Mesendoderm (in vitro differentiated cells): ENCODE measurements around the gene CASZ1.

Experiments
- DNase-seq: peaks from one replicate; pipeline ENCODE4 v3.0.0; 2013
- H2AK5ac ChIP-seq: 2 replicates; pipeline ENCODE4 v1.6.1; 2013; ENCODE audit warnings: low read length, inconsistent platforms
- H2BK120ac ChIP-seq: 2 replicates; pipeline ENCODE4 v1.6.1; 2013; ENCODE audit warnings: low read depth, mild to moderate bottlenecking, low read length, moderate library complexity, mixed read lengths
- H2BK15ac ChIP-seq: replicated peaks from 2 replicates; pipeline ENCODE4 v1.6.1; 2013; ENCODE audit warnings: low read depth, mild to moderate bottlenecking, moderate library complexity
- H2BK5ac ChIP-seq: 2 replicates; pipeline ENCODE4 v1.6.1; 2013; ENCODE audit warnings: low read length, inconsistent platforms
- H3K18ac ChIP-seq: 2 replicates; pipeline ENCODE4 v1.6.1; 2013; ENCODE audit warnings: mild to moderate bottlenecking, low read length, mixed read lengths
- H3K23ac ChIP-seq: one replicate; pipeline ENCODE4 v1.6.1; 2013; ENCODE audit warnings: low read length
- H3K27ac ChIP-seq: 2 replicates; pipeline ENCODE4 v1.5.1; 2013; ENCODE audit warnings: low read depth, mild to moderate bottlenecking, inconsistent platforms, low read length, moderate library complexity
- H3K27me3 ChIP-seq: 2 replicates; pipeline ENCODE4 v1.6.1; 2013; ENCODE audit warnings: low read length, control low read depth, mild to moderate bottlenecking, inconsistent platforms; ENCODE audit not compliant: insufficient read depth, poor library complexity
- H3K36me3 ChIP-seq: 2 replicates; pipeline ENCODE4 v1.6.1; 2013; ENCODE audit warnings: low read length, inconsistent platforms; ENCODE audit not compliant: control insufficient read depth, insufficient read depth
- H3K4ac ChIP-seq: one replicate; pipeline ENCODE4 v1.6.1; 2013; ENCODE audit warnings: low read depth, mild to moderate bottlenecking, low read length, moderate library complexity
- H3K4me1 ChIP-seq: 2 replicates; pipeline ENCODE4 v1.6.1; 2013; ENCODE audit warnings: low read depth, low read length, inconsistent platforms; ENCODE audit not compliant: control insufficient read depth
- H3K4me2 ChIP-seq: 2 replicates; pipeline ENCODE4 v1.6.1; 2013; ENCODE audit warnings: low read length
- H3K4me3 ChIP-seq: 2 replicates; pipeline ENCODE4 v1.5.1; 2013; ENCODE audit warnings: mild to moderate bottlenecking, low read length
- H3K56ac ChIP-seq: one replicate; pipeline ENCODE4 v1.6.1; 2013; ENCODE audit warnings: low read length
- H3K79me1 ChIP-seq: 2 replicates; pipeline ENCODE4 v1.6.1; 2013; ENCODE audit warnings: low read length, inconsistent platforms
- H3K79me2 ChIP-seq: 2 replicates; pipeline ENCODE4 v1.6.1; 2013; ENCODE audit warnings: mild to moderate bottlenecking, low read length; ENCODE audit not compliant: control insufficient read depth, insufficient read depth
- H3K9ac ChIP-seq: 2 replicates; pipeline ENCODE4 v1.6.1; 2013; ENCODE audit warnings: low read length, inconsistent platforms
- H4K5ac ChIP-seq: one replicate; pipeline ENCODE4 v1.6.1; 2013; ENCODE audit warnings: low read length
- H4K8ac ChIP-seq: one replicate; pipeline ENCODE4 v1.6.1; 2013; ENCODE audit warnings: low read depth, mild to moderate bottlenecking, control low read depth, low read length, moderate library complexity
- WGBS: extraction: QIAGEN DNeasy Blood & Tissue Kit; methylation state at CpG from one replicate; pipeline ENCODE4 v1.1.7; 2013; ENCODE audit warnings: low lambda C conversion rate, missing lambda C conversion rate; ENCODE audit not compliant: insufficient coverage; ENCODE audit errors: extremely low coverage; 5-methylcytosine and 5-hydroxymethylcytosine counted together

Gene CASZ1

GRCh38 chr1:10670190-10670589 is 126.3 kb downstream of the CASZ1 start:
- H3K4ac ChIP-seq = no peak overlapping the region
- no peak overlapping the region for H3K9ac ChIP-seq
- no peaks in the 10 kb centered on the region for H3K79me2 ChIP-seq
- H3K4me2 ChIP-seq = no peak overlapping the region
- H4K8ac ChIP-seq = no peak overlapping the region
- no peak overlapping the region for H3K27ac ChIP-seq
- H2BK120ac ChIP-seq = no peak overlapping the region
- no peak overlapping the region for H4K5ac ChIP-seq
- no peak overlapping the region for H3K23ac ChIP-seq
- no peak overlapping the region for H2BK15ac ChIP-seq
- no peaks in the 10 kb centered on the region for H3K4me1 ChIP-seq
- no peak for DNase-seq
- no peak overlapping the region for H3K56ac ChIP-seq
- no peak overlapping the region for H2BK5ac ChIP-seq
- H3K79me1 ChIP-seq = no peaks in the 10 kb centered on the region
- no peak overlapping the region for H3K4me3 ChIP-seq
- H3K27me3 ChIP-seq = no peaks in the 10 kb centered on the region
- no peaks in the 10 kb centered on the region for H3K36me3 ChIP-seq
- H3K18ac ChIP-seq = no peak overlapping the region
- whole genome bisulfite sequencing = no CpG with 5 or more reads among the region's 10 CpGs
- H2AK5ac ChIP-seq = no peak overlapping the region

- no peak overlapping the region for H2BK120ac ChIP-seq
- H3K18ac ChIP-seq = no peak overlapping the region
- H3K4me2 ChIP-seq = no peak overlapping the region
- H3K36me3 ChIP-seq = no peaks in the 10 kb centered on the region
- no peak overlapping the region for H2AK5ac ChIP-seq
- H4K5ac ChIP-seq = no peak overlapping the region
- no peak overlapping the region for H3K23ac ChIP-seq
- no peaks in the 10 kb centered on the region for H3K27me3 ChIP-seq
- H3K4me1 ChIP-seq = no peaks in the 10 kb centered on the region
- H3K27ac ChIP-seq = no peak overlapping the region
- H3K79me2 ChIP-seq = no peaks in the 10 kb centered on the region
- H3K4me3 ChIP-seq = no peak overlapping the region
- no peak overlapping the region for H2BK5ac ChIP-seq
- DNase-seq = no peak
- H3K4ac ChIP-seq = no peak overlapping the region
- H3K56ac ChIP-seq = no peak overlapping the region
- H4K8ac ChIP-seq = no peak overlapping the region
- H3K79me1 ChIP-seq = no peaks in the 10 kb centered on the region
- H2BK15ac ChIP-seq = no peak overlapping the region
- WGBS = no CpG with 5 or more reads among the region's 12 CpGs
- no peak overlapping the region for H3K9ac ChIP-seq
Measured at GRCh38 chr1:10669570-10669969, 126.9 kb downstream of the CASZ1 start.

- no peaks in the 10 kb centered on the region for H3K79me1 ChIP-seq
- no peak overlapping the region for H3K9ac ChIP-seq
- no peak overlapping the region for H2BK120ac ChIP-seq
- WGBS = no CpG with 5 or more reads among the region's 40 CpGs
- no peak overlapping the region for H3K18ac ChIP-seq
- no peak overlapping the region for H3K4me2 ChIP-seq
- no peaks in the 10 kb centered on the region for H3K27me3 ChIP-seq
- H3K4me3 ChIP-seq = no peak overlapping the region
- H4K5ac ChIP-seq = no peak overlapping the region
- no peak overlapping the region for H3K23ac ChIP-seq
- H3K4me1 ChIP-seq = no peaks in the 10 kb centered on the region
- no peak overlapping the region for H2BK15ac ChIP-seq
- H3K4ac ChIP-seq = no peak overlapping the region
- H2BK5ac ChIP-seq = no peak overlapping the region
- H2AK5ac ChIP-seq = no peak overlapping the region
- H3K79me2 ChIP-seq = no peaks in the 10 kb centered on the region
- H3K36me3 ChIP-seq = no peaks in the 10 kb centered on the region
- DNase-seq = no peak
- H3K27ac ChIP-seq = no peak overlapping the region
- no peak overlapping the region for H3K56ac ChIP-seq
- no peak overlapping the region for H4K8ac ChIP-seq
Measured at GRCh38 chr1:10667861-10668761, 128.3 kb downstream of the CASZ1 start.

GRCh38 chr1:10665930-10666850 is 130.3 kb downstream of the CASZ1 start:
- Histone ChIP-seq H4K8ac (no peak overlapping the region), H3K9ac (no peak overlapping the region), H3K36me3 (no peaks in the 10 kb centered on the region), H4K5ac (no peak overlapping the region), H3K27ac (no peak overlapping the region), H3K56ac (no peak overlapping the region), H3K4me2 (no peak overlapping the region), H3K79me2 (no peaks in the 10 kb centered on the region), H2BK15ac (no peak overlapping the region), H3K4ac (no peak overlapping the region), H2BK120ac (no peak overlapping the region), H3K18ac (no peak overlapping the region), H2AK5ac (no peak overlapping the region), H3K23ac (no peak overlapping the region), H2BK5ac (no peak overlapping the region), H3K27me3 (no peaks in the 10 kb centered on the region), H3K4me1 (no peaks in the 10 kb centered on the region), H3K79me1 (no peaks in the 10 kb centered on the region), H3K4me3 (no peak overlapping the region)
- no peak for DNase-seq
- WGBS = no CpG with 5 or more reads among the region's 36 CpGs

- Histone ChIP-seq H3K56ac (no peak overlapping the region), H3K23ac (no peak overlapping the region), H4K8ac (no peak overlapping the region), H3K4me1 (no peaks in the 10 kb centered on the region), H3K27me3 (no peaks in the 10 kb centered on the region), H3K36me3 (no peaks in the 10 kb centered on the region), H4K5ac (no peak overlapping the region), H2BK5ac (no peak overlapping the region), H3K79me2 (no peaks in the 10 kb centered on the region), H3K27ac (no peak overlapping the region), H3K4me3 (no peak overlapping the region), H2BK15ac (no peak overlapping the region), H3K9ac (no peak overlapping the region), H3K79me1 (no peaks in the 10 kb centered on the region), H3K4ac (no peak overlapping the region), H2AK5ac (no peak overlapping the region), H2BK120ac (no peak overlapping the region), H3K18ac (no peak overlapping the region), H3K4me2 (no peak overlapping the region)
- WGBS = no CpG with 5 or more reads among the region's 31 CpGs
- no peak for DNase-seq
Measured at GRCh38 chr1:10665226-10665625, 131.2 kb downstream of the CASZ1 start.
